GM06990 (cell line): ENCODE data around the gene ALG5.

ENCODE experiments used
- DNase-seq: peaks from one replicate; pipeline ENCODE4 v3.0.0-alpha.2; 2011; ENCODE audit not compliant: insufficient read length; ENCODE audit errors: extremely low read depth
- H3K27me3 ChIP-seq: replicated peaks from 2 replicates; pipeline ENCODE4 v1.6.0; 2011; ENCODE audit warnings: low read length; ENCODE audit not compliant: control insufficient read depth, insufficient read depth
- H3K36me3 ChIP-seq: 2 replicates; pipeline ENCODE4 v1.5.1; 2011; ENCODE audit warnings: low read length; ENCODE audit not compliant: control insufficient read depth, insufficient read depth
- H3K4me3 ChIP-seq: replicated peaks from 2 replicates; pipeline ENCODE4 v1.5.1; 2011; ENCODE audit warnings: low read depth, mild to moderate bottlenecking, control low read depth, low read length
- CTCF ChIP-seq: IDR thresholded peaks from 2 replicates; pipeline ENCODE4 v1.5.1; 2011; ENCODE audit warnings: low read length, control low read depth, mild to moderate bottlenecking, inconsistent platforms; ENCODE audit not compliant: insufficient read depth, poor library complexity, severe bottlenecking

ALG5 gene

GRCh38 chr13:36914648-36915047 lies 84.5 kb downstream of the ALG5 start:
- Histone ChIP-seq H3K36me3 (no peaks in the 10 kb centered on the region), H3K4me3 (no peak overlapping the region), H3K27me3 (no peaks in the 10 kb centered on the region; the same call in 1 of the 2 replicates)
- no peak for DNase-seq
- TF ChIP-seq CTCF: no peak

GRCh38 chr13:36913463-36913862 lies 85.7 kb downstream of the ALG5 start:
- no peak for DNase-seq
- TF ChIP-seq CTCF: no peak

GRCh38 chr13:36912973-36913372 lies 86.2 kb downstream of the ALG5 start:
- H3K27me3 ChIP-seq: no peaks in the 10 kb centered on the region
- TF ChIP-seq CTCF: no peak
- H3K4me3 ChIP-seq: no peak overlapping the region
- DNase-seq: no peak
- H3K36me3 ChIP-seq: no peaks in the 10 kb centered on the region

More at GRCh38 chr13:36913463-36913862, 85.7 kb downstream of the ALG5 start:
- no peaks in the 10 kb centered on the region for H3K36me3 ChIP-seq
- H3K27me3 ChIP-seq: no peaks in the 10 kb centered on the region
- no peak overlapping the region for H3K4me3 ChIP-seq

- DNase-seq: no peak
- Histone ChIP-seq H3K36me3 (no peaks in the 10 kb centered on the region), H3K4me3 (no peak overlapping the region), H3K27me3 (no peaks in the 10 kb centered on the region)
- no peak for TF ChIP-seq CTCF
Observed at GRCh38 chr13:36912369-36912768, 86.8 kb downstream of the ALG5 start.

- no peak overlapping the region for H3K4me3 ChIP-seq
- H3K36me3 ChIP-seq: no peaks in the 10 kb centered on the region
- H3K27me3 ChIP-seq: no peaks in the 10 kb centered on the region
- no peak for DNase-seq
- no peak for TF ChIP-seq CTCF
Observed at GRCh38 chr13:36910545-36910944, 88.6 kb downstream of the ALG5 start.

GRCh38 chr13:36907821-36908220 lies 91.3 kb downstream of the ALG5 start:
- DNase-seq: no peak
- no peak for TF ChIP-seq CTCF
- Histone ChIP-seq H3K27me3 (no peaks in the 10 kb centered on the region), H3K4me3 (no peak overlapping the region), H3K36me3 (no peaks in the 10 kb centered on the region)
